ENCODE measurements around the gene COBL. TPM values are rescaled to one million over a fixed set of nuclear protein-coding genes. Genes with fewer than 3 reads are reported as not detected.

Gene COBL
- total RNA-seq, 1 donor from 2014 or later: 9.2 TPM

GRCh38 chr7:51126813-51127617, 189.6 kb downstream of the COBL start:
- no peak for DNase-seq (ENCODE audit: low spot score)

- DNase-seq (ENCODE audit: low spot score): no peak
These were observed 190.3 kb downstream of the COBL start for GRCh38 chr7:51126324-51126723.

GRCh38 chr7:51124321-51124720, 192.3 kb downstream of the COBL start:
- DNase-seq (ENCODE audit: low spot score): no peak

- DNase-seq (ENCODE audit: low spot score): no peak
These were observed 193.1 kb downstream of the COBL start for GRCh38 chr7:51123322-51124019.

GRCh38 chr7:51121931-51122425, 194.6 kb downstream of the COBL start:
- no peak for DNase-seq (ENCODE audit: low spot score)

GRCh38 chr7:51121036-51121790, 195.4 kb downstream of the COBL start:
- DNase-seq (ENCODE audit: low spot score): no peak

- DNase-seq (ENCODE audit: low spot score): no peak
These were observed 198.0 kb downstream of the COBL start for GRCh38 chr7:51118628-51119027.

- DNase-seq (ENCODE audit: low spot score): no peak
These were observed 202.1 kb downstream of the COBL start for GRCh38 chr7:51114501-51114900.

- no peak for DNase-seq (ENCODE audit: low spot score)
These were observed 202.6 kb downstream of the COBL start for GRCh38 chr7:51113962-51114361.

GRCh38 chr7:51113560-51113959, 203.0 kb downstream of the COBL start:
- no peak for DNase-seq (ENCODE audit: low spot score)

GRCh38 chr7:51111241-51111940, 205.2 kb downstream of the COBL start:
- no peak for DNase-seq (ENCODE audit: low spot score)

- no peak for DNase-seq (ENCODE audit: low spot score)
These were observed 208.5 kb downstream of the COBL start for GRCh38 chr7:51108134-51108533.

- no peak for DNase-seq (ENCODE audit: low spot score)
These were observed 212.3 kb downstream of the COBL start for GRCh38 chr7:51104278-51104677.

GRCh38 chr7:51103718-51104117, 212.9 kb downstream of the COBL start:
- no peak for DNase-seq (ENCODE audit: low spot score)

GRCh38 chr7:51102828-51103227, 213.8 kb downstream of the COBL start:
- DNase-seq (ENCODE audit: low spot score): no peak

- DNase-seq (ENCODE audit: low spot score): no peak
These were observed 215.4 kb downstream of the COBL start for GRCh38 chr7:51101111-51101757.

- DNase-seq (ENCODE audit: low spot score): no peak
These were observed 226.2 kb downstream of the COBL start for GRCh38 chr7:51090411-51090810.

- no peak for DNase-seq (ENCODE audit: low spot score)
These were observed 231.4 kb downstream of the COBL start for GRCh38 chr7:51085034-51085692.

- no peak for DNase-seq (ENCODE audit: low spot score)
These were observed 232.5 kb downstream of the COBL start for GRCh38 chr7:51084121-51084520.

GRCh38 chr7:51082940-51083533, 233.6 kb downstream of the COBL start:
- DNase-seq (ENCODE audit: low spot score): no peak

Data from mesenteric fat pad (tissue), 1 donor.